Gastrocnemius medialis (tissue), 4 donors: Measurements from ENCODE around the gene NKD2. TPM values are rescaled to one million over a fixed set of nuclear protein-coding genes. Genes with fewer than 3 reads are reported as not detected.

ENCODE experiments used
- ATAC-seq, 2 donors: fragments of 150-250 bp; one replicate each; pipeline ENCODE4 v1.9.1; 2016
- DNase-seq, 2 donors: peaks; one replicate each; pipeline ENCODE4 v3.0.0-alpha.2; 2019
- H3K27ac ChIP-seq, 4 donors: fragments of 200-600 bp; sonication (generic); 1 replicate in 1 of 4; 2 replicates in 3 of 4; pipeline ENCODE4 v1.5.1; 2016 to 2018; ENCODE audit warnings: mild to moderate bottlenecking in 2 of 4, moderate library complexity in 1 of 4
- H3K27me3 ChIP-seq, 3 donors: fragments of 200-600 bp; sonication (generic) in 2 of 3; 1 replicate in 1 of 3; 2 replicates in 2 of 3; pipeline versions ENCODE4 v1.5.1 to v1.6.0; 2016 to 2019; ENCODE audit warnings: mild to moderate bottlenecking in 1 of 3, moderate library complexity in 1 of 3
- H3K36me3 ChIP-seq, 2 donors: fragments of 200-600 bp; sonication (generic) in 1 of 2; one replicate each; pipeline ENCODE4 v1.5.1; 2017 to 2018
- H3K4me1 ChIP-seq, 2 donors: fragments of 200-600 bp; sonication (generic) in 1 of 2; one replicate each; pipeline ENCODE4 v1.5.1; 2016 to 2017; ENCODE audit warnings: mild to moderate bottlenecking in 2 of 2
- H3K4me3 ChIP-seq, 4 donors: fragments of 200-600 bp; sonication (generic) in 3 of 4; 1 replicate in 1 of 4; 2 replicates in 3 of 4; pipeline ENCODE4 v1.5.1; 2016 to 2019; ENCODE audit warnings: mild to moderate bottlenecking in 2 of 4
- H3K9me3 ChIP-seq, 3 donors: fragments of 200-600 bp; sonication (generic) in 2 of 3; 1 replicate in 1 of 3; 2 replicates in 2 of 3; pipeline ENCODE4 v1.5.1; 2016 to 2019
- CTCF ChIP-seq, 5 experiments: fragments of 450-650 bp in 3 of 5; fragments of 200-600 bp in 2 of 5; sonication (generic) in 2 of 5; IDR thresholded peaks in 4 of 5; conservative IDR thresholded peaks in 1 of 5; 1 replicate in 4 of 5; 2 replicates in 1 of 5; pipeline ENCODE4 v1.5.1; 2016 to 2019; ENCODE audit warnings: antibody characterized with exemption in 5 of 5, mild to moderate bottlenecking in 3 of 5, moderate library complexity in 3 of 5
- POLR2A ChIP-seq, 2 donors: fragments of 450-650 bp; IDR thresholded peaks; one replicate each; pipeline ENCODE4 v1.6.1; 2017; ENCODE audit warnings: antibody characterized with exemption in 2 of 2, mild to moderate bottlenecking in 2 of 2, moderate library complexity in 2 of 2
- in situ Hi-C, 4 donors: fragments of 200-750 bp; cut with MboI; loops; one replicate each; pipeline versions ENCODE4 v1.15.0 to v1.8.0; 2017; ENCODE audit warnings: low sequenced_read_pairs in 4 of 4
- intact Hi-C: fragments of 100-400 bp; cut with DNase I; formaldehyde crosslinking; loops from one replicate; pipeline ENCODE4 v1.15.1; 2023; ENCODE audit warnings: low total_unique reads
- total RNA-seq, 4 donors: library from RNA; depleted of rRNA; stranded (reverse); fragments of >200 nt; gene quantifications; one replicate each; pipeline versions ENCODE4 v1.1.0 to v1.2.3, GENCODE V29; 2016

Gene NKD2
- total RNA-seq, 4 donors from 2014 or later: not detected

- Histone ChIP-seq H3K4me3 (no peak overlapping the region), H3K9me3 (no peaks in the 10 kb centered on the region), H3K36me3 (no peaks in the 10 kb centered on the region), H3K27ac (no peak overlapping the region), H3K4me1 (no peaks in the 10 kb centered on the region), H3K27me3 (peaks cover 0 to 34% (median 15%) of the 10 kb centered on the region in 3 donors)
- in situ Hi-C loops: no loop called here
- intact Hi-C loops: no loop called here
- DNase-seq (no peak), ATAC-seq (no peak)
- TF ChIP-seq CTCF (IDR thresholded peaks at IDR 0.05 in 4 of 5, conservative IDR thresholded peaks at IDR 0.05 in 1 of 5) (no peak), POLR2A (IDR thresholded peaks at IDR 0.05) (no peak)
Measured at GRCh38 chr5:1031306-1031959, 22.8 kb downstream of the NKD2 start.

GRCh38 chr5:1032011-1032410 lies 23.4 kb downstream of the NKD2 start:
- H3K4me3 ChIP-seq: no peak overlapping the region
- intact Hi-C loops: no loop called here
- H3K9me3 ChIP-seq: no peaks in the 10 kb centered on the region
- H3K36me3 ChIP-seq: no peaks in the 10 kb centered on the region
- ATAC-seq (no peak), DNase-seq (no peak)
- no peaks in the 10 kb centered on the region for H3K4me1 ChIP-seq
- TF ChIP-seq POLR2A (IDR thresholded peaks at IDR 0.05) (no peak), CTCF (IDR thresholded peaks at IDR 0.05 in 4 of 5, conservative IDR thresholded peaks at IDR 0.05 in 1 of 5) (no peak)
- peaks cover 0 to 34% (median 15%) of the 10 kb centered on the region in 3 donors for H3K27me3 ChIP-seq
- in situ Hi-C loops: no loop called here
- H3K27ac ChIP-seq: no peak overlapping the region

DNA sequence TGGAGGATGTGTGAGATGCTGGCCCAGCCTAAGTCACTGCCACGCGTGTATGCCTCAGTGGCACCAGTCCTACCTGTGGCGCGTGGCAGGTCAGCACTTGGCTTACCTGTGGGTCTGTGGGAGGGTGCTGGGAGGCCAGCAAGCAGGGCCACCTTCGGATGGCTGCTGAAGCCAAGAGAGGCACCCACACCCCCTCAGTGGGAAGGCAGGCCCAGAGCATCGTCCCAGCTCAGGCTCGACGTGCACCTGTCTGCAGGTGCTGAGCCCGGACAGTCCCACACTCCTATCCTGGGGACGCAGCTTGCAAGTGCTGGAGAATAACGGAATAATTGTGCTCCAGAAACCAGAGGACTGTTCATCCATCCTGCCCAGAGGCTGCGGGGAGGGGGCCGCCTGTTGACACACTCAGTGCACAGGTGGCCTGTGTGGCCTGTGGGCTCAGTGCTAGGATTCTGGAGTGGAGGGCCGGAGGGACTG lies 24.0 kb downstream of the NKD2 start:
- H3K36me3 ChIP-seq: no peaks in the 10 kb centered on the region
- TF ChIP-seq POLR2A (IDR thresholded peaks at IDR 0.05) (no peak), CTCF (IDR thresholded peaks at IDR 0.05 in 4 of 5, conservative IDR thresholded peaks at IDR 0.05 in 1 of 5) (no peak)
- ATAC-seq (no peak), DNase-seq (no peak)
- H3K27ac ChIP-seq: no peak overlapping the region
- intact Hi-C loops: no loop called here
- H3K4me1 ChIP-seq: no peaks in the 10 kb centered on the region
- H3K27me3 ChIP-seq: peaks cover 0 to 34% (median 15%) of the 10 kb centered on the region in 3 donors
- no peaks in the 10 kb centered on the region for H3K9me3 ChIP-seq
- in situ Hi-C loops: no loop called here
- H3K4me3 ChIP-seq: no peak overlapping the region

GRCh38 chr5:1033178-1033577 lies 24.6 kb downstream of the NKD2 start:
- Histone ChIP-seq H3K36me3 (no peaks in the 10 kb centered on the region), H3K27me3 (peaks cover 0 to 34% (median 15%) of the 10 kb centered on the region in 3 donors), H3K4me1 (no peaks in the 10 kb centered on the region), H3K9me3 (no peaks in the 10 kb centered on the region), H3K27ac (no peak overlapping the region), H3K4me3 (no peak overlapping the region)
- in situ Hi-C loops (no loop called here), intact Hi-C loops (no loop called here)
- ATAC-seq: no peak
- TF ChIP-seq POLR2A (IDR thresholded peaks at IDR 0.05) (no peak), CTCF (IDR thresholded peaks at IDR 0.05 in 4 of 5, conservative IDR thresholded peaks at IDR 0.05 in 1 of 5) (no peak)
- DNase-seq: no peak
